Loucy (cell line): ENCODE data around the gene SNAP91.

ENCODE experiments used
- EZH2phosphoT487 ChIP-seq: fragments of 200-600 bp; IDR thresholded peaks from 2 replicates; pipeline ENCODE4 v1.6.1; 2018; ENCODE audit warnings: antibody characterized with exemption, mild to moderate bottlenecking, moderate library complexity, borderline replicate concordance
- TF ChIP-seq, protein P1 (sequence below): fragments of 200-600 bp; sonication (generic); conservative IDR thresholded peaks from 2 replicates; pipeline ENCODE4 v1.5.1; 2014; ENCODE audit warnings: mild to moderate bottlenecking, antibody characterized with exemption, low read length

- TF ChIP-seq, protein P1, sequence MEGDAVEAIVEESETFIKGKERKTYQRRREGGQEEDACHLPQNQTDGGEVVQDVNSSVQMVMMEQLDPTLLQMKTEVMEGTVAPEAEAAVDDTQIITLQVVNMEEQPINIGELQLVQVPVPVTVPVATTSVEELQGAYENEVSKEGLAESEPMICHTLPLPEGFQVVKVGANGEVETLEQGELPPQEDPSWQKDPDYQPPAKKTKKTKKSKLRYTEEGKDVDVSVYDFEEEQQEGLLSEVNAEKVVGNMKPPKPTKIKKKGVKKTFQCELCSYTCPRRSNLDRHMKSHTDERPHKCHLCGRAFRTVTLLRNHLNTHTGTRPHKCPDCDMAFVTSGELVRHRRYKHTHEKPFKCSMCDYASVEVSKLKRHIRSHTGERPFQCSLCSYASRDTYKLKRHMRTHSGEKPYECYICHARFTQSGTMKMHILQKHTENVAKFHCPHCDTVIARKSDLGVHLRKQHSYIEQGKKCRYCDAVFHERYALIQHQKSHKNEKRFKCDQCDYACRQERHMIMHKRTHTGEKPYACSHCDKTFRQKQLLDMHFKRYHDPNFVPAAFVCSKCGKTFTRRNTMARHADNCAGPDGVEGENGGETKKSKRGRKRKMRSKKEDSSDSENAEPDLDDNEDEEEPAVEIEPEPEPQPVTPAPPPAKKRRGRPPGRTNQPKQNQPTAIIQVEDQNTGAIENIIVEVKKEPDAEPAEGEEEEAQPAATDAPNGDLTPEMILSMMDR = no peak
- TF ChIP-seq EZH2phosphoT487 = no peak
These were observed 119.8 kb downstream of the SNAP91 start for GRCh38 chr6:83589076-83589475.
